A549 (cell line): ENCODE data around the gene C4orf50.

ENCODE experiments used
- BHLHE40 ChIP-seq: IDR thresholded peaks from 2 replicates; pipeline ENCODE4 v1.6.1; 2012; ENCODE audit warnings: low read depth, low read length, inconsistent platforms
- CEBPB ChIP-seq, 2 experiments: fragments of >200 bp in 1 of 2; sonication (Bioruptor Twin) in 1 of 2; formaldehyde crosslinking in 1 of 2; IDR thresholded peaks; 2 replicates each; pipeline ENCODE4 v1.6.1; 2012 to 2016
- PHF8 ChIP-seq: fragments of 200-600 bp; sonication (generic); IDR thresholded peaks from 2 replicates; pipeline ENCODE4 v1.6.1; 2016; ENCODE audit warnings: low read depth, mild to moderate bottlenecking, antibody characterized with exemption, moderate library complexity, borderline replicate concordance
- POLR2A ChIP-seq: IDR thresholded peaks from 2 replicates; pipeline ENCODE4 v1.6.1; 2012; ENCODE audit warnings: mild to moderate bottlenecking, low read length

GRCh38 chr4:5852523-5853202, 165.6 kb downstream of the C4orf50 start:
- no peak for TF ChIP-seq CEBPB (IDR thresholded peaks at IDR 0.05)
- TF ChIP-seq PHF8: no peak
- no peak for TF ChIP-seq POLR2A
- no peak for TF ChIP-seq BHLHE40
